ENCODE measurements around the gene DDX41. TPM values are rescaled to one million over a fixed set of nuclear protein-coding genes. Genes with fewer than 3 reads are reported as not detected.

The DDX41 gene
- total RNA-seq, 1 experiment from 2014 or later = 153 TPM

GRCh38 chr5:177513500-177513899 is 3.3 kb downstream of the DDX41 start:
- no peak for DNase-seq (ENCODE audit: low spot score)

GRCh38 chr5:177512736-177513380 is 3.9 kb downstream of the DDX41 start:
- no peak for DNase-seq (ENCODE audit: low spot score)

DNA sequence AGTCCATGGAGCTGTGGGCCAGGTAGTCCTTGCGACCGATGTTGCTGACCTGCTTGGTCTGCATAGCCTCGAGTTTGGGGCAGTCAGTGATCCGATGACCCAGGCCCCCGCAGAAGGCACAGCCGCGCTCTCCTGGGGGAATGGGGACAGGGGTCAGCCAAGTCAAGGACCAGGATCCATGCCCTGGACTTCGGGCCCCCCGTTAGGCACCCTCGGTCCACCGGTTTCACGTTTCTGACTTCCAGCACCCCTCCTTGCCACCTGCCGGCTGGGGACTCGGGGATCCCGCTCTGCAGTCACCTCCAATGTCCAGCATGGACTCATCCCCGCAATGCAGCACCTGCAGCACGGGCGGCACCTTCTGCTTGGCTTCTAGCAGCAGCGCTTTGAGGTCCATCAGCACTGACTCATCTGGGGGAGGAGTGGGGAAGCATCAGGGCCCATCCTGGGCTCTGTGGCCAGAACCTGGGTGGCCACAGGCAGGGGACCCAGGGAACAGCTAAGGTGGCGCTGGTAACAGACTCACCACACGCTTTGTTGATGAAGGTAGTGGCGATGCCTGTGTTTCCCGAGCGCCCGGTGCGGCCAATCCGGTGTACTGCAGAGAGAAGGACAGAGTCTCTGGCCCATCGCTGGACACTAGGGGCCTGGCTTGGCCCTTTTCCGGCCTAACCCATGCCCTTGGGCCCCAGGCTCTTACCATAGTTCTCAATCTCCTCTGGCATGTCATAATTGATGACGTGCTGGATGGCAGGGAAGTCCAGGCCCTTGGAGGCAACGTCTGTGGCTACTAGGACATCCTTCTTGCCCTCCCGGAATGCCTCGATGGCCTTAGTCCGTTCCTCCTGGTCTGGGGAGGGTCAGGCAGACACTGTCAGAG is 4.7 kb downstream of the DDX41 start:
- DNase-seq (ENCODE audit: low spot score) = no peak

- DNase-seq (ENCODE audit: low spot score) = no peak
Observed at GRCh38 chr5:177511181-177511580, 5.6 kb downstream of the DDX41 start.

- no peak for DNase-seq (ENCODE audit: low spot score)
Observed at GRCh38 chr5:177510567-177511053, 6.2 kb downstream of the DDX41 start.

DNA sequence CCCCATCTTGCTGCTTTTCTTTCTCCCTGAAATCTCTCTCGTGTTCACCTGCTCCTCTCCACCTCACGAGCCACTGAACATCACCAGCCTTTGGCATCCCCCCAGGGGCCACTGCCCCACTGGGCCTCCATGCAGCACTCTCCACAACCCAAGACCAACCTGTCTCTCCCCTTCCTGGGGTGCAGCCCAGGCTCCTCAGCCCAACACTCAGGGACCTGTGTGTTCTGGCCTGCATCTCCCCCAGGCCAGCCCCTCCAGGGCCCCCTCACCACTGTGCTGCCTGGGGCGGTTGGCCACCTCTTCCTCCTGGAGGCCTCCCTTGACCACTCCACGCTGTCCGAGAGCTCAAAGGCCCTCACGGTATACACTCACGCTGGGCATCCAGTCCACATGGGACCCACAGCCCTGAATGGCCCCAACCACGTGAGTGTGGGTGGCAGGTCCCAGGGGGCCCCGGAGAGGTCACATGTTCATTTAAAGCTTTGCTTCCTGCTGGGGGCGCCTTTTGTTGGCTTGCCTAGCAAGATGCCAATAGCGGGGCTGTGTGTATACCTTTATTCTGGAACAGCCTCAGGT is 6.7 kb downstream of the DDX41 start:
- no peak for DNase-seq (ENCODE audit: low spot score)

GRCh38 chr5:177509381-177509951 is 7.3 kb downstream of the DDX41 start, which contains the start of gene DOK3:
TSS of gene DOK3 (minus strand) at chr5:177509826. CDS start at chr5:177509540, 286 bp downstream.
- no peak for DNase-seq (ENCODE audit: low spot score)

DNA sequence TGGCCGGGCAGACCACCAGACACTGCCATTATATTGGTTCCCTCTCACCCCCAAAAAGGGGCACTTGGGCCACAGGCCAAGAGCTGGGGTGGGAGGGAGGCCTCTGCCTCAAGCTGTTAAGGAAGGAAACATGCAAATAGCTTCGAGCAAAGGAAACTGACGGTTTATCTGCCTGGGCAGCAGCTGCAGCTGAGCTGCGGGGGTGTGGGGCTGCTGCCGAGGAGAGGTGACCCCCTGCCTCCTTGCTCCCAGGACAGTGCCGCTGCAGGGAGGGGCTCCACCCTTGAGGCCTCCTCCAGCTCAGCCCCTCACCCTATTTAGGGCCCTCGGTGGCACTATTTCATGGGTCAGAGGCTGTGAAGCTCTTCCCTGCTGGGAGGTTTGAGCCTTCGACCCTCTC is 7.9 kb downstream of the DDX41 start:
- no peak for DNase-seq (ENCODE audit: low spot score)

- DNase-seq (ENCODE audit: low spot score) = no peak
Observed at GRCh38 chr5:177508221-177508611, 8.5 kb downstream of the DDX41 start.

DNA sequence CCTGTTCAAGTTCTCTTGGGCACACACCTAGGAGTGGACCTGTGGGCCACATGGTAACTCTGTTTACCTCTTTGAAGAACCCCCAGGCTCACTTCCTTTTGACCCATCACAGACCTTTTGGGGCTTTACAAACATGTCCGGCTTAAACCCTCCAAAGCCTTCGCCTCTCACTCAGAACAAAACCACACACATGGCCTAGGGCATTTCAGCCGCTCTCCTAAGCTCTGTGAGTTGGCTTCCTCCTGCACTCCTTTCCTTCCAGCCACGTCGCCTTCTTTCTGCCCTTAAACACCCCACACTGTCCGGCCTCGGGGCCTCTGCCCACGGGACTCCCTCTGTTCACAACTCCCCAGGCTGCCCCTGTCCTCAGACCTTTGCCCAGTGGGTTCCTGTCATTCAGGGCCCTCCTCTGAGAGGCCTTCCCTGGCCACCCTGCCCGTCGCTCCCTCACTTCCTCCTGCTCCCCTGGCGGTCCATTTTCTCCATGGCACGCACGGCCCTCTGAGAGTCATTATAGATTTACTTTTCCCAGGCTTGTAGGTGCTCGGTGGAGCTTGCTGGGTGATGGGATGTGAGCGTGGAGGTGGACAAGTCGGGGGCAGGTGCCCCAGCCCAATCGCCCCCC is 9.1 kb downstream of the DDX41 start:
- no peak for DNase-seq (ENCODE audit: low spot score)

GRCh38 chr5:177507165-177507564 is 9.6 kb downstream of the DDX41 start:
- DNase-seq (ENCODE audit: low spot score) = no peak

DNA sequence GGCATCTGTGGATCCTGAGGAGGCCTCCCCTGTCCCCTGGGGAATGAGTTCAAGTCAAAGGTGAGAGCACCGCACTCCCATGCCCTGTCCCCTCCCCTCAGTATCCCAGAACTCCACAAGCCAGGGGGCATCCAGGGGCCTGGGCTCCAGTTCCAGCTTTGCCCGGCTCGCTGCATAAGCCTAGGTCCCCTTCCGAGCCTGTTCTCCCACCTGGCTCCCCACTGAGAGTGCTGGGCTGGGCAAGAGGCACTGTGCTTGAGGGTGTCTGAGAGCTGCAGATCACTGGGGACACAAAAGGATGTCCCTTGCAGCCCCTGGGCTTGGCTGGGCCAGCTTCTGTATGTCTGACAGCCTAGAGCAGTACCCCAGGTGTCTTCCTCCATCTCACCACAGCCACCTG is 11.7 kb downstream of the DDX41 start:
- no peak for DNase-seq (ENCODE audit: low spot score)

GRCh38 chr5:177504086-177505056 is 12.4 kb downstream of the DDX41 start:
- DNase-seq (ENCODE audit: low spot score) = no peak

DNA sequence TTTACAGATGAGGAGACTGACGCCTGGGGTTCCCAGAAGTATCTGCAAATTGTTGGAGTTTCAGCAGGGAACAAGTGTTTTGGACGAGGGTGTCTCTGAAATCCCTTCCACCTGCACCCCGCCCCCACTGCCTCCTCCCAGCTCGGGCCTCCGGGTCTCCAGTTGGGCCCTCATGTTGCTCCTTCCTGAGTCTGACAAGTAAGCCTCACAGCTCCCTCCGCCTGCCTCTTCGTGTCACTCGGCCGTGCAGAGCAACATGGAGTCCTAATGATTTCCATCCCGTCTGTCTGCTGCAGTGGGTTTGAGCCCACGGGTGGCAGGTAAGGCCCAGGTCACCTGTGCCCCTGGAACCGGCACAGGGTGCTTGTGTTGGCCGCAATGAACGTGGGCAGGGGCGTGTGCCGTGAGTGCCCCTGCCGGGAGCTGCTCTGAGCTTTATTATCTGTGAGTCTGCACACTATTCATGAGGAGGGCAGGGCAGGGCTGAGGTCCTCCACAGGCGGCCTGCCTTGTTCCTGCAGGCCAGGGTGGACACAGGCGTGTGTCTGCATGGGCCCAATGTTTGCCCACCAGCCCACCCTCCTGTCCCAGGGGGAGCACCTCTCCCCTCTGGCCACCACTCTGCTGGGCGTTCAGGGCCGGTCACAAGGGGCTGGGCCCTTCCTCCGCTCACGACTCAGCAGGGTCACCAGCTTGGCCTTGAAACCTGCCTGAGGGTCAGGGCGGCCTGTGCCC is 13.2 kb downstream of the DDX41 start:
- DNase-seq (ENCODE audit: low spot score) = no peak

DNA sequence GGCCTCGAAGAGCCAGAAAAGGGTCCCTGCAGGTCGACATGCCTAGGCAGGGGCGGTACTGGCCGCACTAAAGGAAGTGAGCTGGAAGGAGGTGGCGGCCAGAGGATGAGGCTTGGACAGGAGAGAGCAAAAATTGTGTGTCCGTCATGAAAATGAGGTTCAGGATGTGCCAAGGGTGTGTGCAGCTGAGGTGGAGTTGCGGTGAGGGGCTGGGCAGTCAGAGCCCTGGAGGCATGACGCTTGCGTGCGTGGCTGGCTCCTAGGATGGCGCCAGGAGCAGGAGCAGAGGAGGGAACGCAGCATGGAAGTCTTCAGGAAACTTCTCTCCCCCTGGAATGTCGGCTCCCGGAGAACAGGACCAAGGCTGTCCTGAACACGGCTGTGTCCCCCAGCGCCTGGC is 13.9 kb downstream of the DDX41 start:
- DNase-seq (ENCODE audit: low spot score) = no peak

DNA sequence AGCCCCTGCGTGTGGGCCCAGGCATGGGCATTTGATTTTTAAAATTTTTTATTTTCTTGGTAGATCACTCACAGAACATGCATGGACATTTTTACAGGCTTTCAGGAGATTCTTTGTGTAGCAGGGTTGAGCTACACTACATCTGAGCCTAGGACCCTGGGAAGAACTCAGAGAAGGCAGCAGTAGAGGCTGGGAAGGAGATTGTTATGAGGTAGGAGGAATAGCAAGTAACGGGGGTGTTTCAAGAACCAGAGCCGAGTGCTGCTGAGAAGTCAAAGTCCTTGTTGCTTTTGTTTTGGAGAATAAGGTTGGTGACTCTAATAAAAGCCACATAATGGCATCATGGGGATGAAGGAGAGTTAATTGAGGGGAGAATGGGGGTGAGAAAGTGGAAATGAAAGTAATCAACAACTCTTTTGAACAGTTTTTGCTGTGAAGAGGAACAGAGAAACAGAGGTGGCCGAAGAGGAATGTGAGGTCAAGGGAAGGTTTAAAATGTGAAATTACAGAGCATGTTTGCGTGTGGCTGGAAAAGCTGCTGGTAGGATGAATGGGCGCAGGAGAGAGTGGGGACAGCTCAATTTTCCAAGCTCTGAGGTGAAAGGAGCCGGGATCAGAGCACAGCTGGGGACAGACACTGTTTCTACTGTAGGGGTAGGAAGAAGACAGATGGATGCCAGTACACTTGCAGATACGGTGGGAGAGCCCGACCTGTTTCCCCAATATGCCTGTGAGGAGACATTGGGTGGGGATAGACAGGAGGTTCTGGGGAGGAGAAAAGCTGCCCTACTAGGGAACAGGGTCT is 14.7 kb downstream of the DDX41 start:
- DNase-seq (ENCODE audit: low spot score) = no peak

GRCh38 chr5:177500685-177501522 is 15.9 kb downstream of the DDX41 start:
- DNase-seq (ENCODE audit: low spot score) = peak; percentile 82

- DNase-seq (ENCODE audit: low spot score) = no peak
Observed at GRCh38 chr5:177499842-177500241, 16.9 kb downstream of the DDX41 start.

Measured in A172 (cell line).